Measurements from ENCODE around the gene HERC2.
A peak's percentile ranks its signal among the peaks of the same experiment; 100 is the strongest.
"Not testable (repeated sequence)": the region's sequence is repeated elsewhere in the genome, so short reads cannot be mapped to it uniquely, and the experiment has no call there.

HERC2 gene, protein sequence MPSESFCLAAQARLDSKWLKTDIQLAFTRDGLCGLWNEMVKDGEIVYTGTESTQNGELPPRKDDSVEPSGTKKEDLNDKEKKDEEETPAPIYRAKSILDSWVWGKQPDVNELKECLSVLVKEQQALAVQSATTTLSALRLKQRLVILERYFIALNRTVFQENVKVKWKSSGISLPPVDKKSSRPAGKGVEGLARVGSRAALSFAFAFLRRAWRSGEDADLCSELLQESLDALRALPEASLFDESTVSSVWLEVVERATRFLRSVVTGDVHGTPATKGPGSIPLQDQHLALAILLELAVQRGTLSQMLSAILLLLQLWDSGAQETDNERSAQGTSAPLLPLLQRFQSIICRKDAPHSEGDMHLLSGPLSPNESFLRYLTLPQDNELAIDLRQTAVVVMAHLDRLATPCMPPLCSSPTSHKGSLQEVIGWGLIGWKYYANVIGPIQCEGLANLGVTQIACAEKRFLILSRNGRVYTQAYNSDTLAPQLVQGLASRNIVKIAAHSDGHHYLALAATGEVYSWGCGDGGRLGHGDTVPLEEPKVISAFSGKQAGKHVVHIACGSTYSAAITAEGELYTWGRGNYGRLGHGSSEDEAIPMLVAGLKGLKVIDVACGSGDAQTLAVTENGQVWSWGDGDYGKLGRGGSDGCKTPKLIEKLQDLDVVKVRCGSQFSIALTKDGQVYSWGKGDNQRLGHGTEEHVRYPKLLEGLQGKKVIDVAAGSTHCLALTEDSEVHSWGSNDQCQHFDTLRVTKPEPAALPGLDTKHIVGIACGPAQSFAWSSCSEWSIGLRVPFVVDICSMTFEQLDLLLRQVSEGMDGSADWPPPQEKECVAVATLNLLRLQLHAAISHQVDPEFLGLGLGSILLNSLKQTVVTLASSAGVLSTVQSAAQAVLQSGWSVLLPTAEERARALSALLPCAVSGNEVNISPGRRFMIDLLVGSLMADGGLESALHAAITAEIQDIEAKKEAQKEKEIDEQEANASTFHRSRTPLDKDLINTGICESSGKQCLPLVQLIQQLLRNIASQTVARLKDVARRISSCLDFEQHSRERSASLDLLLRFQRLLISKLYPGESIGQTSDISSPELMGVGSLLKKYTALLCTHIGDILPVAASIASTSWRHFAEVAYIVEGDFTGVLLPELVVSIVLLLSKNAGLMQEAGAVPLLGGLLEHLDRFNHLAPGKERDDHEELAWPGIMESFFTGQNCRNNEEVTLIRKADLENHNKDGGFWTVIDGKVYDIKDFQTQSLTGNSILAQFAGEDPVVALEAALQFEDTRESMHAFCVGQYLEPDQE (N-terminal part only)

DNA sequence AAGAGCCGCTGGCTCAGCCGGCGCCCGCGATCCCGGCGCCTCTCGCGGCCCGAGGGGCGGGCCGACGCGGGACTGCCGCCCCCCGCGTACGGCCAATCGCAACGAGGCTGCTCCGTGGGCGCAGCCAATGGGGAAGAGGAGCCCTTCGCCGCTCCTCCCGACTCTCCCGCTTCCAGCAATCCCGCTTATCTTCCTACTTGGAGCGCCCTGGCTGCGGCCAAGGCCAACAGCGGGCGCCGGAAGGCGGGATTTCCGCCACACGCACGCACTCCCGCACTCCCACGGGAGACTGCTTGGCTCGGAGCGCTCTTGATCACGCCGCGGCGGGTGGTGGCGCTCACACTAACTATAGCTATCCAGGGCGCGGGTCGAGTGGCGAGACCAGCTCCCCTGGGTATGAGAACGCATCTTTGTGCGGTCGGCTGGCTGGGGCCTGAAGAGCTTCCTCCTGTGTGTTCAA lies at the start of gene HERC2:
HERC2 (minus strand) TSS at position 51 of the 460 bp plus-strand sequence. CDS start 746 bp downstream, outside the sequence.
- not testable (repeated sequence) for H3K36me3 ChIP-seq (ENCODE audit: insufficient read depth, low read length); H3K27me3 ChIP-seq (ENCODE audit: insufficient read depth, low read length, poor library complexity); ATAC-seq (ENCODE audit: insufficient read depth, low read depth); H2AFZ ChIP-seq (ENCODE audit: low read depth, low read length); H4K20me1 ChIP-seq (ENCODE audit: insufficient read depth, low read length); H3K4me1 ChIP-seq (ENCODE audit: insufficient read depth, low read length); DNase-seq; H3K79me2 ChIP-seq (ENCODE audit: insufficient read depth, low read length); H3K27ac ChIP-seq (ENCODE audit: low read length); H3K9me3 ChIP-seq (ENCODE audit: insufficient read depth, low read length, severe bottlenecking)
- Histone ChIP-seq H3K4me2 (ENCODE audit: insufficient read depth, low read length) (peak within 1 kb of the TSS; percentile 44; the same call in 1 of the 2 replicates), H3K9ac (ENCODE audit: low read depth, low read length) (peak within 1 kb of the TSS; percentile 39; the same call in 1 of the 2 replicates), H3K4me3 (ENCODE audit: low read depth in 1 of 2, low read length in 2 of 2) (peak within 1 kb of the TSS in 1 of 2 experiments; percentile 49; a peak in 3 of 4 replicates)

DNA sequence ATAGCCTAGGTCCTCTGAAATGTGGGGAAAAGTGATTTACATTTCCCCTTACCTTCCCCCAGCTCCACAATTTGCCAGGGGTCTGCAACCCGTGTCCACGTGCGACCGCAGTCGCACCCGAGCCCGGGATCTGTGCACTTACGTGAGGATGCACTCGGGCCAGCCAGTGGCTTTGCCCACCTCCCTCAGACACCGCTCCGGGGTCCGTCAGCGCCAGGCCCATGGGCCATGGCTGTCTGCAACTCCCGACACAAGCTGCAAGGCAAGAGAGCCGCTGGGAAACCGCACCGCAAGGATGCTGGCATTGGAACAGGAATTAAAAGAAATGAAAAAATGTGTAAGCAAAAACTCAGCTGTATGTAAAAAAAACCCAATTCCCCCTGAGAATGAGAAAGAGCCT lies 43.5 kb upstream of the HERC2 start:
- not testable (repeated sequence) for ATAC-seq (ENCODE audit: insufficient read depth, low read depth)

DNA sequence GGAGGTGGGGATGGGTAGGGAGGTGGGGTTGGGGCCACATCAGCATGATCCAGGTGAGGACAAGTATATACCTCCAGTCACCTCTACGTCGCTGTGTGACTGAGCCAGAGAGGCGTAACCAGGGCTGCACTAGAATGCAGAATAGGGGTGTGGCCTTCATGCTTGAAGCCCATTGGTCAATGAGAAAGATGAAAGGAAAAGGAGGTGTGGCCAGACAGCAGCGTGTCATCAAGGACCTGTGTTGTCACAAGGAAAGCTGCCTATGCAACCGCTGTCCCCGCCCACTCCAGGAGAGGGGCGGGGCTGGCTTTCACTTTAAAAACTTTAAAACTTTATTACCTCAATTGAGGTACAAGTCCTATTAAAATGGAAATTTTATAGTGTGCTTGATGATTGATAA lies 36.0 kb upstream of the HERC2 start, which contains the start of gene GOLGA6L24:
GOLGA6L24 (minus strand) TSS at position 101 of the 400 bp plus-strand sequence; CDS start at position 40, 61 bp downstream.
- not testable (repeated sequence) for H3K9ac ChIP-seq (ENCODE audit: low read depth, low read length); H2AFZ ChIP-seq (ENCODE audit: low read depth, low read length); DNase-seq; H3K36me3 ChIP-seq (ENCODE audit: insufficient read depth, low read length); H3K4me3 ChIP-seq (ENCODE audit: low read depth in 1 of 2, low read length in 2 of 2); H3K4me1 ChIP-seq (ENCODE audit: insufficient read depth, low read length); H3K79me2 ChIP-seq (ENCODE audit: insufficient read depth, low read length); H4K20me1 ChIP-seq (ENCODE audit: insufficient read depth, low read length); H3K4me2 ChIP-seq (ENCODE audit: insufficient read depth, low read length); H3K27me3 ChIP-seq (ENCODE audit: insufficient read depth, low read length, poor library complexity); H3K27ac ChIP-seq (ENCODE audit: low read length); ATAC-seq (ENCODE audit: insufficient read depth, low read depth); H3K9me3 ChIP-seq (ENCODE audit: insufficient read depth, low read length, severe bottlenecking)

More for the DNA sequence above, 43.5 kb upstream of the HERC2 start:
- not testable (repeated sequence) for H3K36me3 ChIP-seq (ENCODE audit: insufficient read depth, low read length); H2AFZ ChIP-seq (ENCODE audit: low read depth, low read length); H3K27ac ChIP-seq (ENCODE audit: low read length); H4K20me1 ChIP-seq (ENCODE audit: insufficient read depth, low read length); H3K4me1 ChIP-seq (ENCODE audit: insufficient read depth, low read length); H3K79me2 ChIP-seq (ENCODE audit: insufficient read depth, low read length); H3K4me2 ChIP-seq (ENCODE audit: insufficient read depth, low read length); H3K27me3 ChIP-seq (ENCODE audit: insufficient read depth, low read length, poor library complexity); H3K4me3 ChIP-seq (ENCODE audit: low read depth in 1 of 2, low read length in 2 of 2); H3K9me3 ChIP-seq (ENCODE audit: insufficient read depth, low read length, severe bottlenecking); DNase-seq; H3K9ac ChIP-seq (ENCODE audit: low read depth, low read length)

DNA sequence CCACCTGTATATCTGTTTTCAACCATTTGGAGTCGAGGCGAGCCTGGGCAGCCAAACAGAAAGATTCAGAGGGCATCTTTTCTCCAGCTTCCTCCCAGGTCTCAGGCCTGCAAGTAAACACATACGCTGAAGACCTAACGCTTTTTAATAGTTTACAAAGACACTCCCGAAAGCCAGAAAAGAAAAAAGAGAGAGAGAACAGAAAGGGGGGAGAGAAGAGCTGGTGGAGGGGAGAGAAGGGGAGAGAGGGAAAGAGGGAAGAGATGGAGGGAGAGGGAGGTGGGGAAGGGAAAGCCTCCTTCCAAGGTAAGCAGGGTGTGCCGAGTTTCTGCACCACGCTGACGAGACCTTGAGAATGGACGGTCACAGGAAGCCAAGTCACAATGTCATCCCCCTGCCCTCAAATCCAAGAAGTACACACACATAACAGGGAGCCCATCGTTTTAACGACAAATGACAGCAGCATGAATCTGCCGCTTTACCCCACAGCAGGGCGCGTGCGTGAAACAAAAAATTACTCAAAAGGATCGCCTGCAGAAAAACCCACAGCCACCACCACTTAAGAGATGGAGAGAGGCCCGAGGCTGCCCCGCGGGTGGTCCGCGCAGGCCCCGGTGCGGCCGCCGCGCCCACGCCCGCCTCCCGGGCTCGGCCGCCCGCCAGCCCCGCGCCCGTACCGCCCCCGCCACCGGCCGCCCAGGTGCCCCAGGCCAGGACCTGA lies 461 bp downstream of the HERC2 start:
- not testable (repeated sequence) for H3K9me3 ChIP-seq (ENCODE audit: insufficient read depth, low read length, severe bottlenecking); H3K27ac ChIP-seq (ENCODE audit: low read length); H3K27me3 ChIP-seq (ENCODE audit: insufficient read depth, low read length, poor library complexity); H3K79me2 ChIP-seq (ENCODE audit: insufficient read depth, low read length); H4K20me1 ChIP-seq (ENCODE audit: insufficient read depth, low read length); H3K4me1 ChIP-seq (ENCODE audit: insufficient read depth, low read length); H2AFZ ChIP-seq (ENCODE audit: low read depth, low read length); ATAC-seq (ENCODE audit: insufficient read depth, low read depth); H3K36me3 ChIP-seq (ENCODE audit: insufficient read depth, low read length)
- Histone ChIP-seq H3K4me3 (ENCODE audit: low read depth in 1 of 2, low read length in 2 of 2) (peak overlapping the region in 1 of 2 experiments; percentile 49; a peak in 3 of 4 replicates), H3K4me2 (ENCODE audit: insufficient read depth, low read length) (peak overlapping the region; percentile 44; the same call in 1 of the 2 replicates), H3K9ac (ENCODE audit: low read depth, low read length) (peak overlapping the region; percentile 39; the same call in 1 of the 2 replicates)
- peak; percentile 23 for DNase-seq

DNA sequence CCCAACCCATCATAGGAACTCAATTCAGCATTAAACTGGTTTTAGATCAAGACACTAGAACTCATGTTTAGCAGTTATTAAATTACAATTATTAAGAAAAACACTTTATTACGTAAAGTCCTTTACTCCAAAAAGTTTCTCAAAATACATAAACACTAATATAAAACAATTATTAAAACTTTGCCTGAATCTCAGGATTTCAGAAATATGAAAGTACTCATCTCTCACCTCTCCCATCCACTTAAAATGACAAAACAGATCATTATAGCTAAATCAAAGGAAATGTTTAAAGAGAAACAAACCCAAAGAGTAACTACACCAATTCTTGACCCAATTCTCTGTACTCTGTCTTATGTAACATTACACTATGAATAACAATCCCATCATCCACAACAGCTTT lies 2.3 kb downstream of the HERC2 start:
- H3K27ac ChIP-seq (ENCODE audit: low read length); H3K4me1 ChIP-seq (ENCODE audit: insufficient read depth, low read length); H3K9ac ChIP-seq (ENCODE audit: low read depth, low read length); H3K4me2 ChIP-seq (ENCODE audit: insufficient read depth, low read length); DNase-seq; H3K36me3 ChIP-seq (ENCODE audit: insufficient read depth, low read length); ATAC-seq (ENCODE audit: insufficient read depth, low read depth); H3K4me3 ChIP-seq (ENCODE audit: low read depth in 1 of 2, low read length in 2 of 2); H3K27me3 ChIP-seq (ENCODE audit: insufficient read depth, low read length, poor library complexity); H3K9me3 ChIP-seq (ENCODE audit: insufficient read depth, low read length, severe bottlenecking); H4K20me1 ChIP-seq (ENCODE audit: insufficient read depth, low read length); H2AFZ ChIP-seq (ENCODE audit: low read depth, low read length): not testable (repeated sequence)
- H3K79me2 ChIP-seq (ENCODE audit: insufficient read depth, low read length): peaks cover 12% of the 10 kb centered on the region

DNA sequence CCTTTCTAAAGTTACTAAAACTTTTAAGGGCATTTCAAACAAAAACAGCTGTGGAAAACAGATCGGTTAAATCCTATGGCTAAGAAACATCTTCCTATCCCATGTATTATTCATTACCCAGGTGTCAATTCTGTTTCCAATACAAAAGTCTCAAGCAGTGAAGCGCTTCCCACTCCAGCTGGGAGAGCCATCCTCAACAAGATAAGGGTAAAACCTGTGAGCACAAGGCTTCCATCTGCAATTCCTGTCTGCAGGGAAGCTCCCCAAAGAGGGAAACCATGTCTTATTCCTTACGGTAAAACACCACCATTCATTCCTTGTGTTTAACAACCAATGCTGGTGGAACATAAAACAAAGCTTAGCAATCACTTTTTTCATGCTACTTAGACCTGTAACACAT lies 3.2 kb downstream of the HERC2 start:
- not testable (repeated sequence) for H3K9ac ChIP-seq (ENCODE audit: low read depth, low read length); H3K27ac ChIP-seq (ENCODE audit: low read length); H4K20me1 ChIP-seq (ENCODE audit: insufficient read depth, low read length); DNase-seq; ATAC-seq (ENCODE audit: insufficient read depth, low read depth); H3K4me3 ChIP-seq (ENCODE audit: low read depth in 1 of 2, low read length in 2 of 2); H2AFZ ChIP-seq (ENCODE audit: low read depth, low read length); H3K4me1 ChIP-seq (ENCODE audit: insufficient read depth, low read length); H3K27me3 ChIP-seq (ENCODE audit: insufficient read depth, low read length, poor library complexity); H3K4me2 ChIP-seq (ENCODE audit: insufficient read depth, low read length); H3K9me3 ChIP-seq (ENCODE audit: insufficient read depth, low read length, severe bottlenecking); H3K36me3 ChIP-seq (ENCODE audit: insufficient read depth, low read length)
- H3K79me2 ChIP-seq (ENCODE audit: insufficient read depth, low read length): peaks cover 13% of the 10 kb centered on the region

DNA sequence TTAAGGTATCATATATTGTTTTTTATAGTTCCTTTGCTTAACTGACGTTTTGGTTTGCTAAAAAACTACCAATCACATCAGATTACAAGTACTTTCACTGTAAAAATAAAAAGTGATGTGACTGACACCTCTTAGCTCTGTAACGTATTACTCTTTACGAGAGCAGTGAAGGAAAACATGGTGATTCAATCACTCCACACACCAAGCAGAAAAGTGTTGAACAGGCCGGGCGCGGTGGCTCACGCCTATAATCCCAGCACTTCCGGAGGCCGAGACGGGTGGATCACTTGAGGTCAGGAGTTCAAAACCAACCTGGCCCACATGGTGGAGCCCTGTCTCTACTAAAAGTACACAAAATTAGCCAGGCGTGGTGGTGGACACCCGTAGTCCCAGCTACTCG lies 3.9 kb downstream of the HERC2 start:
- H3K36me3 ChIP-seq (ENCODE audit: insufficient read depth, low read length); ATAC-seq (ENCODE audit: insufficient read depth, low read depth): not testable (repeated sequence)
- H3K79me2 ChIP-seq (ENCODE audit: insufficient read depth, low read length): peaks cover 16% of the 10 kb centered on the region

More for the DNA sequence above, 3.9 kb downstream of the HERC2 start:
- H3K4me1 ChIP-seq (ENCODE audit: insufficient read depth, low read length); H3K9me3 ChIP-seq (ENCODE audit: insufficient read depth, low read length, severe bottlenecking); H3K27me3 ChIP-seq (ENCODE audit: insufficient read depth, low read length, poor library complexity); H3K4me2 ChIP-seq (ENCODE audit: insufficient read depth, low read length); H3K9ac ChIP-seq (ENCODE audit: low read depth, low read length); H3K4me3 ChIP-seq (ENCODE audit: low read depth in 1 of 2, low read length in 2 of 2); H4K20me1 ChIP-seq (ENCODE audit: insufficient read depth, low read length); H3K27ac ChIP-seq (ENCODE audit: low read length); DNase-seq; H2AFZ ChIP-seq (ENCODE audit: low read depth, low read length): not testable (repeated sequence)

Data from DND-41 (cell line).